ENCODE results near the gene FXR2. TPM values are rescaled to one million over a fixed set of nuclear protein-coding genes. Genes with fewer than 3 reads are reported as not detected.

The FXR2 gene
- total and polyA plus RNA-seq, 2 experiments from 2014 or later = 65.0 to 65.5 TPM

DNA sequence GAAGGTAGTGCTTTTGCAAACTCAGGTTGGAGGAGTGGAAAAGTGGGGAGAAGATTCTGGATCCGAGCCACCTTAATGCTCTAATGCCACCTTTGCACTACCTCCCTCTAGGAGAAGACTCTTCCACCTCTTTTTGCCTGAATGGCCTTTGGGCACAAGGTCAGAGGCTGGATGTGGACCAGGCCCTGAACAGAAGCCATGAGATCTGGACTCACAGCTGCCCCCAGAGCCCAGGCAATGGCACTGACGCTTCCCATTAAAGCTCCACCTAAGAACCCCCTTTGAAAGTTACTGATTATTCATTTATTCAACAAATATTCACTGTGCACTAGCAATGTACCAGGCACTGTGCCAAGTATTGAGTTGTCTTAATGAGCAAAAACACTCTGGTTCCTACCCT is 18.4 kb upstream of the FXR2 start:
- H3K27ac ChIP-seq = peak overlapping the region; percentile 76
- TF ChIP-seq, protein P1, sequence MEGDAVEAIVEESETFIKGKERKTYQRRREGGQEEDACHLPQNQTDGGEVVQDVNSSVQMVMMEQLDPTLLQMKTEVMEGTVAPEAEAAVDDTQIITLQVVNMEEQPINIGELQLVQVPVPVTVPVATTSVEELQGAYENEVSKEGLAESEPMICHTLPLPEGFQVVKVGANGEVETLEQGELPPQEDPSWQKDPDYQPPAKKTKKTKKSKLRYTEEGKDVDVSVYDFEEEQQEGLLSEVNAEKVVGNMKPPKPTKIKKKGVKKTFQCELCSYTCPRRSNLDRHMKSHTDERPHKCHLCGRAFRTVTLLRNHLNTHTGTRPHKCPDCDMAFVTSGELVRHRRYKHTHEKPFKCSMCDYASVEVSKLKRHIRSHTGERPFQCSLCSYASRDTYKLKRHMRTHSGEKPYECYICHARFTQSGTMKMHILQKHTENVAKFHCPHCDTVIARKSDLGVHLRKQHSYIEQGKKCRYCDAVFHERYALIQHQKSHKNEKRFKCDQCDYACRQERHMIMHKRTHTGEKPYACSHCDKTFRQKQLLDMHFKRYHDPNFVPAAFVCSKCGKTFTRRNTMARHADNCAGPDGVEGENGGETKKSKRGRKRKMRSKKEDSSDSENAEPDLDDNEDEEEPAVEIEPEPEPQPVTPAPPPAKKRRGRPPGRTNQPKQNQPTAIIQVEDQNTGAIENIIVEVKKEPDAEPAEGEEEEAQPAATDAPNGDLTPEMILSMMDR (IDR thresholded peaks at IDR 0.05; ENCODE audit: low read depth, low read length) = no peak
- no peaks in the 10 kb centered on the region for H3K27me3 ChIP-seq
- DNase-seq (ENCODE audit: low read depth in 1 of 2, low spot score in 1 of 2) = no peak
- no peaks in the 10 kb centered on the region for H3K36me3 ChIP-seq
- H3K4me3 ChIP-seq = no peak overlapping the region
- no peaks in the 10 kb centered on the region for H3K9me3 ChIP-seq (ENCODE audit: low read depth)
- peaks cover 11% of the 10 kb centered on the region for H3K4me1 ChIP-seq (ENCODE audit: low read depth)

DNA sequence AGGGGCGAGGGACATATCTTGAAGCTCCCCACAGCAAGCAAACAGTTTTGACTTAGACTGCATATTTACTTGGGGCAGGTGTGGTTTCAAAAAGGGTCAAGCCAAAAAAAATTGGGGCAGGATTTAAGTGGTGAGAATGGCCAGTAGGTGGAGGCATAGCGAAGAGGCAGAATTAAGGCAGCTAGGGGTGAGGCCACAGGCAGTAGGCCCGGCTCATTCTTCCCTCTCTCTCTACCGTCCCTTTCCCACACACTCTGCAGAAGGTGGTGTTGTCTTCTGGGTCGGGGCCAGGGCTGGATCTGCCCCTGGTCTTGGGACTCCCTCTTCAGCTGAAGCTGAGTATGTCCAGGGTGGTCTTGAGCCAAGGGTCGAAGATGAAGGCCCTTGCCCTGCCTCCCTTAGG is 17.8 kb upstream of the FXR2 start:
- H3K4me1 ChIP-seq (ENCODE audit: low read depth) = peaks cover 11% of the 10 kb centered on the region
- H3K36me3 ChIP-seq = no peaks in the 10 kb centered on the region
- no peak overlapping the region for H3K4me3 ChIP-seq
- TF ChIP-seq, protein P1 (IDR thresholded peaks at IDR 0.05; ENCODE audit: low read depth, low read length) = peak; percentile 68
- DNase-seq (ENCODE audit: low read depth in 1 of 2, low spot score in 1 of 2) = peak; percentile 66 to 72
- no peaks in the 10 kb centered on the region for H3K9me3 ChIP-seq (ENCODE audit: low read depth)
- no peaks in the 10 kb centered on the region for H3K27me3 ChIP-seq
- peak overlapping the region; percentile 76 for H3K27ac ChIP-seq

DNA sequence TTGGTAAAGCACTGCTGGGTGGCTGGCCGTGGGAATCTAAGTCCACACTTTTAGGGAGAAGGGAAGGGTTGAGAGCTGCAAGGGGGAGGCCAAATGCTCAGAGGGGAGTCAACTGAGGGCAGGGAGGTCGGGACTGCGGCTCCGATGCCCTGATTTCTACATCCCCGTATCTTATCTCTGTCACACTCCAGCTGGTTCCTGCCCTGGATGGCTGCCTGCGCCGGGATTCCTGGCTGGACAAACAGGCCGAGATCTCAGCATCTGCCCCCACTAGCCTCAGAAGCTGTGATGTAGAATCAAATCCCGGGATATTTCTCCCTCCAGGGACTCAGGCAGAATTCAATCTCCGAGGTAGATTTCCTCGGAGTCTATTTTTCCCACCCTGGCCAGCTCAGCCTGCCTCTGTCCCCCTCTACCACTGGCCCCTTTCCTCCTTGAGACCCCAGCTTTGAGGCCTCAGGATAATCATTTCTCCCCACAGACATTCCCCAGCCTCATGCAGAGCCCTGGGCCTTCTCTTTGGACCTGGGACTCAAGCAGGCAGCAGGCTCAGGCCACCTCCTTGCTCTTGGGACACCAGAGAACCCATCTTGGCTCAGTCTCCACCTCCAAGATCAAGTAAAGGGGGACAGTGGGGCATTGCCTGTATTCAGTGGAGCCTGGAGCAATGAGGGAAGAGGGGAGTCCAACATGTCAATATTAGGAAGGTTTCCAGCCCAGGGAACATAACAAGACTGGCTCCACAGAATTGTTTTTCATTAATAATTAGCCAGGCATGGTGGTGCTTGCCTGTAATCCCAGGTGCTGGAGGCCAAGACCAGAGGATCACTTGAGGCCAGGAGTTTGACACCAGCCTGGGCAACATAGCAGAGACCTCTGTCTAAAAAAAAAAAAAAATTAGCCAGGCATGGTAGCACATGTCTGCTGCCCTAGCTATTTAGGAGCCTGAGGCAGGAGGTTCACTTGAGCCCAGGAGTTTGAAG is 17.0 kb upstream of the FXR2 start:
- TF ChIP-seq, protein P1 (IDR thresholded peaks at IDR 0.05; ENCODE audit: low read depth, low read length) = no peak

DNA sequence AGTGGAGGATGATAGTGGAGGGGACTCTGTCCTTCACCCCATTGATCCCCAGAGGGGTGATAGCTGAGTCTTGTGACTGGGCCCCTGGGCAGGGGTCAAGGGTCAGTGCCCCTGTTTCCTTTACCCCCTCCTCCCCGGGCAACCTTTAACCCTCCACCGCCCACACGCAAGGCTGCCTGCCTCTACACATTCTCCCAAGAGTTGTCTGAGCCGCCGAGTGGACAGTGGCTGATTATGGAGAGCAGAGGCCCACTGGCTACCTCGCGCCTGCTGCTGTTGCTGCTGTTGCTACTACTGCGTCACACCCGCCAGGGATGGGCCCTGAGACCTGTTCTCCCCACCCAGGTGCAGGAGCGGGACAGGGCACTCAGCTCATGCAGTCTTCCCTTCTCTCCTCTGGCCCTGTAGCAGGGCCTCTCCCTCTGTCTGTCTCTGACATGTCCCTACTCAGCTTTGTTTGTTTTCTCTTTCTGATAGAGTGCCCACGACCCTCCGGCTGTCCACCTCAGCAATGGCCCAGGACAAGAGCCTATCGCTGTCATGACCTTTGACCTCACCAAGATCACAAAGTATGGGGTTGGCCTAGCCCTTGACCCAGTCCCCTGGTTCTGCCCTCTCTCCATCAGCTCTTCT is 15.4 kb upstream of the FXR2 start, which contains the start of gene SHBG:
SHBG (plus strand) TSS at position 197 of the 633 bp plus-strand sequence; CDS start at position 235, 38 bp downstream.
- peaks cover 16% of the 10 kb centered on the region for H3K4me1 ChIP-seq (ENCODE audit: low read depth)
- H3K36me3 ChIP-seq = no peaks in the 10 kb centered on the region
- TF ChIP-seq, protein P1 (IDR thresholded peaks at IDR 0.05; ENCODE audit: low read depth, low read length) = no peak
- no peak for DNase-seq (ENCODE audit: low read depth in 1 of 2, low spot score in 1 of 2)
- no peak within 1 kb of the TSS for H3K4me3 ChIP-seq
- no peak within 1 kb of the TSS for H3K27ac ChIP-seq
- H3K27me3 ChIP-seq = no peaks in the 10 kb centered on the region
- no peaks in the 10 kb centered on the region for H3K9me3 ChIP-seq (ENCODE audit: low read depth)

More for the DNA sequence above, 17.0 kb upstream of the FXR2 start:
- peaks cover 14% of the 10 kb centered on the region for H3K4me1 ChIP-seq (ENCODE audit: low read depth)
- H3K27me3 ChIP-seq = no peaks in the 10 kb centered on the region
- no peaks in the 10 kb centered on the region for H3K9me3 ChIP-seq (ENCODE audit: low read depth)
- no peak overlapping the region for H3K4me3 ChIP-seq
- H3K27ac ChIP-seq = peak overlapping the region; percentile 76
- peak in 1 of 2 donors; percentile 60 for DNase-seq (ENCODE audit: low read depth in 1 of 2, low spot score in 1 of 2)
- H3K36me3 ChIP-seq = no peaks in the 10 kb centered on the region

DNA sequence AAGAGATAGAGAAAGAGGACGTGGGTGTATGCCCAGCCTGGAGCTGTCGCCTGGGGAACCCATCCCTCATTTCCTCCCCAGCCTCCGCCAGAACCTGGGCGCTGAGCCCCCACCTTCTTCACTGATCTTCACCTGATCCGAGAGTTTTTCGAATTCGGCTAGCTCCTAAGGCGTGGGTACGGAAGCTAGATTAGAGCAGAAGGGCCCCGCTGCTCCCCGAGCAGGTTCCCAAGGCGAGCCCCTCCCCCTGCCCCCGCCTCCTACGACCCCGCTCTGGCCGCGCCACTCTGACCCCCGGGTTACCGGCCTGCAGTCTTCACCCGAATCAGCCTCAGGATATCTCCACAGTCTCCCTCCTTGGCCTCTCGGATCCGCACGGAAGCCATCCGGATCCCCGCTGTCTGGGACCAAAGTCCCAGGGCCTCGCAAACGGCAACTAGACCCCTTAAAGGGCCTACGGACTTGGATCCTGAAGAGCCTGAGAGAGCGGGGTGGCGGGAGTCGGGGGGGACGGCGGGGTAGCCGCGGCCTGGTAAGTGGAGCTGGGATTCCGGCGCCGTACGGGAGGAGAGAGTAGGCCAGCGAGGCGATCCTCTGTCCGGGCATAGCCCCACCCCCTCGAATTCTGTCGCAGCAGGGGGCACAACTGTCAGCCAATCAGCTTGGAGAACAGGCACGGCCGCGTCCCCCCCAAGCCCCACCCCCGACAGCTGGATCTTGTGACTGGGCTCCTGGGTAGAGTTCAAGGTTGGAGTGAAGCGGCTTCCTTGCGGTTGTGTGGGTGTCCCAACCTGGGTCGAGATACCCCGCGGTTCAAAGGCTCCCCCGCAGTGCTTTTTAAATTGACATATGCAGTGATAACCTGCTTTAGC is 12.8 kb upstream of the FXR2 start, which contains the start of gene SAT2:
SAT2 (minus strand) TSS at position 572 of the 872 bp plus-strand sequence; CDS start at position 386, 186 bp downstream.
- DNase-seq (ENCODE audit: low read depth in 1 of 2, low spot score in 1 of 2) = peak; percentile 96 to 98
- TF ChIP-seq, protein P1 (IDR thresholded peaks at IDR 0.05; ENCODE audit: low read depth, low read length) = no peak
- H3K27ac ChIP-seq = peak within 1 kb of the TSS; percentile 97

More for the DNA sequence above, 12.8 kb upstream of the FXR2 start, which contains the start of gene SAT2:
- no peaks in the 10 kb centered on the region for H3K9me3 ChIP-seq (ENCODE audit: low read depth)
- peak within 1 kb of the TSS; percentile 65 for H3K4me3 ChIP-seq
- no peaks in the 10 kb centered on the region for H3K36me3 ChIP-seq
- H3K27me3 ChIP-seq = no peaks in the 10 kb centered on the region
- peaks cover 9% of the 10 kb centered on the region for H3K4me1 ChIP-seq (ENCODE audit: low read depth)

Data from cardiac muscle cell (in vitro differentiated cells and primary cell).